ENCODE measurements around the gene KIAA0513. TPM values are rescaled to one million over a fixed set of nuclear protein-coding genes. Genes with fewer than 3 reads are reported as not detected.
A peak's percentile ranks its signal among the peaks of the same experiment; 100 is the strongest.

The KIAA0513 gene
- total and polyA plus RNA-seq, 2 donors (not counting 3 experiments of a cell fraction or from before 2014, with no cell fraction given), result 1.8 to 4.3 TPM

DNA sequence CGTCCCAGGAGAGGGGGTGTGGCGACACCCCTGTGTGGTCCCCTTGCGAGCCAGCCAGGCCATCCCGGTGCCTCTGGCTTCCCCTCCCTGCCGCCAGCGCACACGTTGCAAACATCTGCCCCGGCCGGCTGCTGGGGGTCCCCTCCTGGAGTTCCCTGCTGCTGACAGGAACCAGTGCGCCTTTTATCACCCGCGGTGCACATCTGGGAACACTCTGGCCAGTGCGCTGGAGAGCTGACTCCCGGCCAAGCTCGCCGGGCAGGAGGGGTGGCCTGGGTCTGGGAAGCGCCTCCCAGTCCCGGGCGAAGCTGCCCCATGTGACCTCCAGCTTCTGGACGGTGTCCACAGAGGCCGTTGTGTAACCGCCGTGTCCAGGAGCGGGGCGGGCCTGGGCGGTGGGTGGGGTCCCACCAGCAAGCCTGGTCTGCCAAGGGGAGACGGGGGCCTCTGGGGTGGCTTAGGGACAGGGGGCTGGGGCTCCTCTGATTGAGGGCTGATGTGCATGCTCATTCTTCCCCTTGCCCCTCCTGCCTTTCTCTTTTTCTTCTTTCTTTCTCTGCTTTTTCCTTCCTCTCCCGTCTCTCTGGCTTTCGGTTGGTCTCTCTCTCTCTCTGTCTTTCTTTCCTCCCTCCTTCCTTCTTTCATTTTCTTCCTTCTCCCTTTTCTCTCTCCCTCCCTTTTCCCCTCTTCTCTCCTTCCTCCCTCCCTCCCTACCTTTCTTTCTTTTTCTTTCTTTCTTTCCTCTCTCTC lies 109.9 kb downstream of the KIAA0513 start:
- dilution Hi-C loops (cut with MboI; ENCODE audit: extremely low pct_ligation_motif_present, low sequenced_read_pairs), result no loop called here
- TF ChIP-seq POLR2A (IDR thresholded peaks at IDR 0.05; ENCODE audit: low read depth, low read length), result no peak
- TF ChIP-seq, protein P1, sequence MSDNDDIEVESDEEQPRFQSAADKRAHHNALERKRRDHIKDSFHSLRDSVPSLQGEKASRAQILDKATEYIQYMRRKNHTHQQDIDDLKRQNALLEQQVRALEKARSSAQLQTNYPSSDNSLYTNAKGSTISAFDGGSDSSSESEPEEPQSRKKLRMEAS (IDR thresholded peaks at IDR 0.05; ENCODE audit: insufficient read depth, insufficient read length), result peak; percentile 57
- Histone ChIP-seq H2AFZ (ENCODE audit: low read depth, low read length) (peak overlapping the region; percentile 83), H3K4me1 (ENCODE audit: control insufficient read depth, extremely low read depth, insufficient read depth, low read length) (peaks cover 29% of the 10 kb centered on the region), H4K20me1 (replicated peaks; ENCODE audit: control insufficient read depth, extremely low read depth, insufficient read depth, low read length) (no peaks in the 10 kb centered on the region), H3K36me3 (ENCODE audit: control insufficient read depth in 2 of 2, extremely low read depth in 1 of 2, insufficient read depth in 2 of 2, low read length in 2 of 2) (no peaks in the 10 kb centered on the region), H3K27ac (ENCODE audit: insufficient read depth, low read depth, low read length) (no peak overlapping the region), H3K9ac (replicated peaks; ENCODE audit: extremely low read depth, insufficient read depth, low read length) (no peak overlapping the region), H3K9me3 (replicated peaks; ENCODE audit: control insufficient read depth, insufficient read depth, low read length) (no peaks in the 10 kb centered on the region), H3K9me1 (replicated peaks; ENCODE audit: control insufficient read depth, extremely low read depth, insufficient read depth, low read length) (no peaks in the 10 kb centered on the region), H3K4me3 (replicated peaks in 1 of 3; ENCODE audit: insufficient read depth in 1 of 3, low read depth in 1 of 3, low read length in 3 of 3) (no peak overlapping the region), H3K27me3 (ENCODE audit: control insufficient read depth in 2 of 2, insufficient read depth in 2 of 2, low read length in 2 of 2) (no peaks in the 10 kb centered on the region), H3K4me2 (ENCODE audit: insufficient read depth, low read length) (peak overlapping the region; percentile 41), H3K79me2 (ENCODE audit: control insufficient read depth, insufficient read depth, low read length) (no peaks in the 10 kb centered on the region)
- ChIA-PET POLR2A (no interaction called here), CTCF (interaction anchor here (1.7 to 2.4 kb wide), 2 partner anchors 23 to 35 kb away, joined by 7 to 9 read pairs; no protein-coding TSS in a partner anchor)
- BruUV-seq (replicated peaks), result no TSS peak
- FAIRE-seq, result peak; percentile 60
- intact Hi-C loops (cut with micrococcal nuclease), result no loop called here
- peak; percentile 65 for DNase-seq (ENCODE audit: low read depth, low spot score)

DNA sequence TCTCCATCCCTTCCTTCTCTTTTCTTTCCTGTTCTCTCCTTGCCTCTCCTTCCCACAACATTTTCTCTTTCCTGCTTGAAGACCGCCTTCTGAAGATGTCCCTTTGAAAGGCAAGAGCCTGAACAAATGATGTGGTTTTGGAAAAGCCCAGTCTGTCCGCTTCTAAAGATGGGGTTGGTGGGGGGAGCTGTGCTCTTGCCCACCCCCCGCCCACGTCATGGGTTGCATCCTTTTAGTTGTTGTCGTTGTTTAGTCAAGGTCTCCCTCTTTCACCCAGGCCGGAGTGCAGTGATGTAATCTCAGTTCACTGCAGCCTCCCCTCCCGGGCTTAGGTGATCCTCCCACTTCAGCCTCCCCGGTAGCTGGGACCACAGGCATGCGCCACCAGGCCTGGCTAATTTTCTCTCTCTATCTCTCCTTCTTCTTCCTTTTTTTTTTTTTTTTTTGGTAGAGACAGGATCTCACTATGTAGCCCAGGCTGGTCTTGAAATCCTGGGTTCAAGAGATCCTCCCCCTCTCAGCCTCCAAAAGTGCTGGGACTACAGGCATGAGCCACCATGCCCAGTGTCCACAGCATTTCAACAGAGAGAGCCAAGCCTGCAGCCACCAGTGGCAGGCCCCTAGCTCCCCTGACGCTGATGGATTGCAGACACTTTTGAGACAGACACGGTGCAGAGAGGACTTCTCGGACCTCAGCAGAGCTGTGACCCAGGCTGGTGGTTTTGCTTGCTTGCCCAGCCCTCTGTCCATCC lies 110.7 kb downstream of the KIAA0513 start:
- dilution Hi-C loops (cut with MboI; ENCODE audit: extremely low pct_ligation_motif_present, low sequenced_read_pairs) (no loop called here), intact Hi-C loops (cut with micrococcal nuclease) (no loop called here)
- CTCF ChIA-PET, result interaction anchor here (1.7 to 2.4 kb wide), 2 partner anchors 23 to 34 kb away, joined by 7 to 9 read pairs; no protein-coding TSS in a partner anchor
- no peak overlapping the region for H3K9ac ChIP-seq (replicated peaks; ENCODE audit: extremely low read depth, insufficient read depth, low read length)
- H3K36me3 ChIP-seq (ENCODE audit: control insufficient read depth in 2 of 2, extremely low read depth in 1 of 2, insufficient read depth in 2 of 2, low read length in 2 of 2), result no peaks in the 10 kb centered on the region
- TF ChIP-seq, protein P2, sequence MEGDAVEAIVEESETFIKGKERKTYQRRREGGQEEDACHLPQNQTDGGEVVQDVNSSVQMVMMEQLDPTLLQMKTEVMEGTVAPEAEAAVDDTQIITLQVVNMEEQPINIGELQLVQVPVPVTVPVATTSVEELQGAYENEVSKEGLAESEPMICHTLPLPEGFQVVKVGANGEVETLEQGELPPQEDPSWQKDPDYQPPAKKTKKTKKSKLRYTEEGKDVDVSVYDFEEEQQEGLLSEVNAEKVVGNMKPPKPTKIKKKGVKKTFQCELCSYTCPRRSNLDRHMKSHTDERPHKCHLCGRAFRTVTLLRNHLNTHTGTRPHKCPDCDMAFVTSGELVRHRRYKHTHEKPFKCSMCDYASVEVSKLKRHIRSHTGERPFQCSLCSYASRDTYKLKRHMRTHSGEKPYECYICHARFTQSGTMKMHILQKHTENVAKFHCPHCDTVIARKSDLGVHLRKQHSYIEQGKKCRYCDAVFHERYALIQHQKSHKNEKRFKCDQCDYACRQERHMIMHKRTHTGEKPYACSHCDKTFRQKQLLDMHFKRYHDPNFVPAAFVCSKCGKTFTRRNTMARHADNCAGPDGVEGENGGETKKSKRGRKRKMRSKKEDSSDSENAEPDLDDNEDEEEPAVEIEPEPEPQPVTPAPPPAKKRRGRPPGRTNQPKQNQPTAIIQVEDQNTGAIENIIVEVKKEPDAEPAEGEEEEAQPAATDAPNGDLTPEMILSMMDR (IDR thresholded peaks at IDR 0.05; ENCODE audit: extremely low read depth in 1 of 2, insufficient read depth in 1 of 2, low read depth in 1 of 2, low read length in 2 of 2), result no peak
- TF ChIP-seq MYC (IDR thresholded peaks at IDR 0.05; ENCODE audit: low read depth, low read length), result no peak
- TF ChIP-seq FOS (IDR thresholded peaks at IDR 0.05; ENCODE audit: borderline replicate concordance, insufficient read depth, low read length), result no peak
- TF ChIP-seq, protein P1 (IDR thresholded peaks at IDR 0.05; ENCODE audit: insufficient read depth, insufficient read length), result no peak
- TF ChIP-seq JUN (IDR thresholded peaks at IDR 0.05; ENCODE audit: borderline replicate concordance, insufficient read depth, insufficient read length, low read depth), result no peak
- TF ChIP-seq POLR2A (IDR thresholded peaks at IDR 0.05; ENCODE audit: low read depth, low read length), result no peak
- TF ChIP-seq EZH2 (IDR thresholded peaks at IDR 0.05; ENCODE audit: borderline replicate concordance, low read depth, low read length, severe bottlenecking), result no peak
- TF ChIP-seq GATA2 (IDR thresholded peaks at IDR 0.05; ENCODE audit: insufficient read depth, insufficient read length, low read depth, low read length), result no peak
- no peak for TF ChIP-seq POLR2AphosphoS5 (IDR thresholded peaks at IDR 0.05; ENCODE audit: insufficient read depth, low read depth, low read length)
- no peaks in the 10 kb centered on the region for H3K9me1 ChIP-seq (replicated peaks; ENCODE audit: control insufficient read depth, extremely low read depth, insufficient read depth, low read length)
- BruUV-seq (replicated peaks), result no TSS peak
- H3K4me1 ChIP-seq (ENCODE audit: control insufficient read depth, extremely low read depth, insufficient read depth, low read length), result peaks cover 29% of the 10 kb centered on the region
- POLR2A ChIA-PET, result no interaction called here
- H3K79me2 ChIP-seq (ENCODE audit: control insufficient read depth, insufficient read depth, low read length), result no peaks in the 10 kb centered on the region
- no peak overlapping the region for H3K4me3 ChIP-seq (replicated peaks in 1 of 3; ENCODE audit: insufficient read depth in 1 of 3, low read depth in 1 of 3, low read length in 3 of 3)
- H3K27ac ChIP-seq (ENCODE audit: insufficient read depth, low read depth, low read length), result no peak overlapping the region
- H3K4me2 ChIP-seq (ENCODE audit: insufficient read depth, low read length), result no peak overlapping the region
- H3K9me3 ChIP-seq (replicated peaks; ENCODE audit: control insufficient read depth, insufficient read depth, low read length), result no peaks in the 10 kb centered on the region
- H2AFZ ChIP-seq (ENCODE audit: low read depth, low read length), result peak overlapping the region; percentile 83
- FAIRE-seq (no peak), DNase-seq (ENCODE audit: low read depth, low spot score) (no peak)
- H3K27me3 ChIP-seq (ENCODE audit: control insufficient read depth in 2 of 2, insufficient read depth in 2 of 2, low read length in 2 of 2), result no peaks in the 10 kb centered on the region
- no peaks in the 10 kb centered on the region for H4K20me1 ChIP-seq (replicated peaks; ENCODE audit: control insufficient read depth, extremely low read depth, insufficient read depth, low read length)

All from endothelial cell of umbilical vein (primary cell).